Endothelial cell of umbilical vein (primary cell): Measurements from ENCODE around the gene STK10. TPM values are rescaled to one million over a fixed set of nuclear protein-coding genes. Genes with fewer than 3 reads are reported as not detected.

Experiments
- BruUV-seq: library from RNA; stranded (reverse); fragments of 400-500 nt; replicated peaks from 2 replicates; lab custom pipeline; 2021; lab: Mats Ljungman, UMichigan
- CTCF ChIA-PET: fragments of 300-600, 350-600 bp; sonication (Branson Sonifier 250); formaldehyde crosslinking; loops from one replicate; lab custom pipeline; 2021; ENCODE audit warnings: antibody characterized with exemption, inconsistent platforms; lab: Charles Lee
- POLR2A ChIA-PET: fragments of 300-600, 350-600 bp; sonication (Branson Sonifier 250); formaldehyde crosslinking; loops from one replicate; lab custom pipeline; 2021; ENCODE audit warnings: antibody characterized with exemption, inconsistent platforms; lab: Charles Lee
- DNase-seq: peaks from one replicate; pipeline ENCODE4 v3.0.0-alpha.2; 2011; ENCODE audit warnings: low read depth, low spot score
- FAIRE-seq: peaks from 2 replicates; lab custom pipeline; 2011; peaks lifted over from hg19 to GRCh38; lab: Jason Lieb, UNC
- H2AFZ ChIP-seq: 2 replicates; pipeline ENCODE4 v1.6.0; 2012; ENCODE audit warnings: low read depth, low read length, control low read depth, inconsistent platforms
- H3K27ac ChIP-seq: 2 replicates; pipeline ENCODE4 v1.5.1; 2011; ENCODE audit warnings: low read depth, mild to moderate bottlenecking, control low read depth, low read length, moderate library complexity; ENCODE audit not compliant: insufficient read depth
- H3K27me3 ChIP-seq, 2 experiments: 2 replicates each; pipeline versions ENCODE4 v1.6.0 to v1.6.1; 2011; ENCODE audit warnings: low read length in 2 of 2, mixed read lengths in 1 of 2; ENCODE audit not compliant: control insufficient read depth in 2 of 2, insufficient read depth in 2 of 2
- H3K36me3 ChIP-seq, 2 experiments: 2 replicates in 1 of 2; 3 replicates in 1 of 2; pipeline ENCODE4 v1.5.1; 2011; ENCODE audit warnings: low read length in 2 of 2, mild to moderate bottlenecking in 1 of 2, moderate library complexity in 1 of 2; ENCODE audit not compliant: control insufficient read depth in 2 of 2, insufficient read depth in 2 of 2; ENCODE audit errors: extremely low read depth in 1 of 2
- H3K4me1 ChIP-seq: 3 replicates; pipeline ENCODE4 v1.5.1; 2011; ENCODE audit warnings: mild to moderate bottlenecking, low read length; ENCODE audit not compliant: control insufficient read depth, insufficient read depth; ENCODE audit errors: extremely low read depth
- H3K4me2 ChIP-seq: 2 replicates; pipeline ENCODE4 v1.6.1; 2011; ENCODE audit warnings: low read length, control low read depth, mixed read lengths; ENCODE audit not compliant: insufficient read depth
- H3K4me3 ChIP-seq, 3 experiments: fragments of 200-600 bp in 1 of 3; sonication (generic), shearing (Covaris generic) in 1 of 3; replicated peaks in 1 of 3; 2 replicates each; pipeline ENCODE4 v1.5.1; 2011 to 2016; ENCODE audit warnings: control low read depth in 3 of 3, low read length in 3 of 3, mild to moderate bottlenecking in 2 of 3, inconsistent platforms in 1 of 3, low read depth in 1 of 3, moderate library complexity in 1 of 3; ENCODE audit not compliant: insufficient read depth in 1 of 3
- H3K79me2 ChIP-seq: 2 replicates; pipeline ENCODE4 v1.6.0; 2012; ENCODE audit warnings: low read length, inconsistent platforms; ENCODE audit not compliant: control insufficient read depth, insufficient read depth
- H3K9ac ChIP-seq: replicated peaks from 2 replicates; pipeline ENCODE3; 2011; ENCODE audit warnings: low read length, control low read depth; ENCODE audit not compliant: insufficient read depth; ENCODE audit errors: extremely low read depth
- H3K9me1 ChIP-seq: replicated peaks from 3 replicates; pipeline ENCODE4 v1.6.0; 2011; ENCODE audit warnings: mild to moderate bottlenecking, low read length; ENCODE audit not compliant: control insufficient read depth, insufficient read depth; ENCODE audit errors: extremely low read depth
- H3K9me3 ChIP-seq: replicated peaks from 2 replicates; pipeline ENCODE4 v1.5.1; 2012; ENCODE audit warnings: low read length, inconsistent platforms; ENCODE audit not compliant: control insufficient read depth, insufficient read depth
- H4K20me1 ChIP-seq: replicated peaks from 2 replicates; pipeline ENCODE3; 2011; ENCODE audit warnings: mild to moderate bottlenecking, low read length; ENCODE audit not compliant: control insufficient read depth, insufficient read depth; ENCODE audit errors: extremely low read depth
- EZH2 ChIP-seq: IDR thresholded peaks from 2 replicates; pipeline ENCODE4 v1.6.1; 2012; ENCODE audit warnings: borderline replicate concordance, low read depth, mild to moderate bottlenecking, moderate library complexity, low read length, inconsistent platforms; ENCODE audit not compliant: severe bottlenecking
- FOS ChIP-seq: IDR thresholded peaks from 2 replicates; pipeline ENCODE4 v1.6.1; 2011; ENCODE audit warnings: mild to moderate bottlenecking, low read length, moderate library complexity, borderline replicate concordance; ENCODE audit not compliant: insufficient read depth
- GATA2 ChIP-seq: IDR thresholded peaks from 2 replicates; pipeline ENCODE4 v1.7.0; 2011; ENCODE audit warnings: low read depth, mild to moderate bottlenecking, moderate library complexity, mixed read lengths, low read length; ENCODE audit not compliant: insufficient read length, insufficient read depth
- JUN ChIP-seq: IDR thresholded peaks from 2 replicates; pipeline ENCODE4 v1.6.1; 2011; ENCODE audit warnings: borderline replicate concordance, low read depth; ENCODE audit not compliant: insufficient read length, insufficient read depth
- MYC ChIP-seq: IDR thresholded peaks from one replicate; pipeline ENCODE4 v1.6.1; 2011; ENCODE audit warnings: mild to moderate bottlenecking, low read depth, low read length
- POLR2A ChIP-seq: IDR thresholded peaks from 2 replicates; pipeline ENCODE4 v1.6.1; 2012; ENCODE audit warnings: low read depth, mild to moderate bottlenecking, control low read depth, low read length
- POLR2AphosphoS5 ChIP-seq: IDR thresholded peaks from 2 replicates; pipeline ENCODE4 v1.6.1; 2012; ENCODE audit warnings: low read depth, mild to moderate bottlenecking, control low read depth, low read length, moderate library complexity; ENCODE audit not compliant: insufficient read depth
- dilution Hi-C: fragments of 300-500 bp; cut with MboI; formaldehyde crosslinking; loops from one replicate; pipeline ENCODE4 v1.15.0; 2019; ENCODE audit warnings: low sequenced_read_pairs; ENCODE audit not compliant: extremely low pct_ligation_motif_present
- intact Hi-C: fragments of 100-400 bp; cut with micrococcal nuclease; formaldehyde crosslinking; loops from one replicate; pipeline ENCODE4 v1.10.0; 2022
- polyA plus RNA-seq, 4 experiments: library from polyadenylated mRNA; depleted of rRNA in 3 of 4; stranded (reverse) in 3 of 4; unstranded in 1 of 4; fragments of >200 nt; gene quantifications; 2 replicates each; pipeline versions ENCODE4 v1.2.1 to v1.2.3, GENCODE V29; 2011 to 2012; ENCODE audit warnings: missing spikeins in 1 of 4
- total RNA-seq: library from RNA; stranded (reverse); gene quantifications from 2 replicates; pipeline ENCODE4 v1.2.3, GENCODE V29; 2021
- TF ChIP-seq, protein P1 (sequence below): IDR thresholded peaks from 2 replicates; pipeline ENCODE4 v1.6.1; 2011; ENCODE audit not compliant: insufficient read depth, insufficient read length
- TF ChIP-seq, protein P2 (sequence below), 2 donors: IDR thresholded peaks; 1 replicate in 1 of 2; 2 replicates in 1 of 2; pipeline ENCODE4 v1.5.1; 2011; ENCODE audit warnings: low read length in 2 of 2, mild to moderate bottlenecking in 2 of 2, moderate library complexity in 2 of 2, control low read depth in 1 of 2, inconsistent platforms in 1 of 2, low read depth in 1 of 2; ENCODE audit not compliant: insufficient read depth in 1 of 2; ENCODE audit errors: extremely low read depth in 1 of 2

STK10 gene
- total and polyA plus RNA-seq, 2 donors (not counting 3 experiments of a cell fraction or from before 2014, with no cell fraction given) = 16.9 to 47.2 TPM

- DNase-seq = no peak
- H3K9me1 ChIP-seq = no peaks in the 10 kb centered on the region
- dilution Hi-C loops (no loop called here), intact Hi-C loops (no loop called here)
- no peak overlapping the region for H3K4me2 ChIP-seq
- no peaks in the 10 kb centered on the region for H3K9me3 ChIP-seq
- H3K9ac ChIP-seq = no peak overlapping the region
- H2AFZ ChIP-seq = no peak overlapping the region
- CTCF ChIA-PET = interaction anchor here (1.3 to 5.2 kb wide), 3 partner anchors 126 to 153 kb away, joined by 3 to 292 read pairs (median 19); no protein-coding TSS in a partner anchor
- no peaks in the 10 kb centered on the region for H4K20me1 ChIP-seq
- H3K27ac ChIP-seq = no peak overlapping the region
- no peaks in the 10 kb centered on the region for H3K79me2 ChIP-seq
- POLR2A ChIA-PET = no interaction called here
- H3K4me1 ChIP-seq = no peaks in the 10 kb centered on the region
- no peaks in the 10 kb centered on the region for H3K27me3 ChIP-seq
- FAIRE-seq = no peak
- H3K36me3 ChIP-seq = peaks cover 0 to 12% of the 10 kb centered on the region in 2 experiments
- BruUV-seq = no TSS peak
- TF ChIP-seq EZH2 = no peak
- TF ChIP-seq GATA2 = no peak
- no peak for TF ChIP-seq POLR2AphosphoS5
- no peak for TF ChIP-seq POLR2A
- TF ChIP-seq MYC = no peak
- no peak for TF ChIP-seq JUN
- TF ChIP-seq, protein P1, sequence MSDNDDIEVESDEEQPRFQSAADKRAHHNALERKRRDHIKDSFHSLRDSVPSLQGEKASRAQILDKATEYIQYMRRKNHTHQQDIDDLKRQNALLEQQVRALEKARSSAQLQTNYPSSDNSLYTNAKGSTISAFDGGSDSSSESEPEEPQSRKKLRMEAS = no peak
- TF ChIP-seq, protein P2, sequence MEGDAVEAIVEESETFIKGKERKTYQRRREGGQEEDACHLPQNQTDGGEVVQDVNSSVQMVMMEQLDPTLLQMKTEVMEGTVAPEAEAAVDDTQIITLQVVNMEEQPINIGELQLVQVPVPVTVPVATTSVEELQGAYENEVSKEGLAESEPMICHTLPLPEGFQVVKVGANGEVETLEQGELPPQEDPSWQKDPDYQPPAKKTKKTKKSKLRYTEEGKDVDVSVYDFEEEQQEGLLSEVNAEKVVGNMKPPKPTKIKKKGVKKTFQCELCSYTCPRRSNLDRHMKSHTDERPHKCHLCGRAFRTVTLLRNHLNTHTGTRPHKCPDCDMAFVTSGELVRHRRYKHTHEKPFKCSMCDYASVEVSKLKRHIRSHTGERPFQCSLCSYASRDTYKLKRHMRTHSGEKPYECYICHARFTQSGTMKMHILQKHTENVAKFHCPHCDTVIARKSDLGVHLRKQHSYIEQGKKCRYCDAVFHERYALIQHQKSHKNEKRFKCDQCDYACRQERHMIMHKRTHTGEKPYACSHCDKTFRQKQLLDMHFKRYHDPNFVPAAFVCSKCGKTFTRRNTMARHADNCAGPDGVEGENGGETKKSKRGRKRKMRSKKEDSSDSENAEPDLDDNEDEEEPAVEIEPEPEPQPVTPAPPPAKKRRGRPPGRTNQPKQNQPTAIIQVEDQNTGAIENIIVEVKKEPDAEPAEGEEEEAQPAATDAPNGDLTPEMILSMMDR (IDR thresholded peaks at IDR 0.05; ENCODE audit: extremely low read depth in 1 of 2, insufficient read depth in 1 of 2, low read depth in 1 of 2, low read length in 2 of 2) = no peak
- no peak for TF ChIP-seq FOS
- H3K4me3 ChIP-seq = no peak overlapping the region
Observed at GRCh38 chr5:172063463-172064235, 124.4 kb downstream of the STK10 start.
